Liver (tissue), 3 donors: ENCODE measurements around the gene HPD.

ENCODE experiments used
- CTCF ChIP-seq: fragments of 150-350 bp; IDR thresholded peaks from 2 replicates; pipeline ENCODE4 v1.5.1; 2017; ENCODE audit warnings: improper control_type of control experiment, low read depth, low read length; ENCODE audit not compliant: missing input control
- MAX ChIP-seq: IDR thresholded peaks from 2 replicates; pipeline ENCODE4 v1.6.1; 2016; ENCODE audit warnings: antibody characterized with exemption
- SP1 ChIP-seq: IDR thresholded peaks from 2 replicates; pipeline ENCODE4 v1.6.1; 2018; ENCODE audit warnings: antibody characterized with exemption, mild to moderate bottlenecking
- donor health status: healthy.
- donor health status: healthy.

GRCh38 chr12:121831571-121832245 lies 27.0 kb downstream of the HPD start:
- TF ChIP-seq MAX: no peak
- TF ChIP-seq CTCF: no peak
- no peak for TF ChIP-seq SP1
